ENCODE data around the gene HMOX2.

GRCh38 chr16:4433914-4434787 lies 42.0 kb upstream of the HMOX2 start:
- TF ChIP-seq, protein P1, sequence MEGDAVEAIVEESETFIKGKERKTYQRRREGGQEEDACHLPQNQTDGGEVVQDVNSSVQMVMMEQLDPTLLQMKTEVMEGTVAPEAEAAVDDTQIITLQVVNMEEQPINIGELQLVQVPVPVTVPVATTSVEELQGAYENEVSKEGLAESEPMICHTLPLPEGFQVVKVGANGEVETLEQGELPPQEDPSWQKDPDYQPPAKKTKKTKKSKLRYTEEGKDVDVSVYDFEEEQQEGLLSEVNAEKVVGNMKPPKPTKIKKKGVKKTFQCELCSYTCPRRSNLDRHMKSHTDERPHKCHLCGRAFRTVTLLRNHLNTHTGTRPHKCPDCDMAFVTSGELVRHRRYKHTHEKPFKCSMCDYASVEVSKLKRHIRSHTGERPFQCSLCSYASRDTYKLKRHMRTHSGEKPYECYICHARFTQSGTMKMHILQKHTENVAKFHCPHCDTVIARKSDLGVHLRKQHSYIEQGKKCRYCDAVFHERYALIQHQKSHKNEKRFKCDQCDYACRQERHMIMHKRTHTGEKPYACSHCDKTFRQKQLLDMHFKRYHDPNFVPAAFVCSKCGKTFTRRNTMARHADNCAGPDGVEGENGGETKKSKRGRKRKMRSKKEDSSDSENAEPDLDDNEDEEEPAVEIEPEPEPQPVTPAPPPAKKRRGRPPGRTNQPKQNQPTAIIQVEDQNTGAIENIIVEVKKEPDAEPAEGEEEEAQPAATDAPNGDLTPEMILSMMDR (IDR thresholded peaks at IDR 0.05) = no peak
- no peak for TF ChIP-seq POLR2A (IDR thresholded peaks at IDR 0.05; ENCODE audit: low read depth)

Measured in esophagus muscularis mucosa (tissue), 3 donors.